Neutrophil (primary cell): ENCODE data around the gene MSANTD2.
A peak's percentile ranks its signal among the peaks of the same experiment; 100 is the strongest.

Source experiments
- H3K27ac ChIP-seq: fragments of 200-600 bp; sonication (generic); 2 replicates; pipeline ENCODE4 v1.5.1; 2016; ENCODE audit warnings: mild to moderate bottlenecking, moderate library complexity
- H3K27me3 ChIP-seq: fragments of 200-600 bp; sonication (generic); 2 replicates; pipeline ENCODE4 v1.6.0; 2016; ENCODE audit warnings: mild to moderate bottlenecking
- H3K36me3 ChIP-seq: fragments of 200-600 bp; sonication (generic); 2 replicates; pipeline ENCODE4 v1.5.1; 2017
- H3K4me1 ChIP-seq, 2 experiments: fragments of 200-600 bp in 1 of 2; sonication (generic) in 1 of 2; 1 replicate in 1 of 2; 2 replicates in 1 of 2; pipeline versions ENCODE4 v1.5.1 to v1.6.1; 2013 to 2016; ENCODE audit warnings: low read depth in 1 of 2, low read length in 1 of 2, mild to moderate bottlenecking in 1 of 2, moderate library complexity in 1 of 2; ENCODE audit not compliant: control insufficient read depth in 1 of 2, insufficient read depth in 1 of 2
- H3K4me3 ChIP-seq, 2 experiments: fragments of 200-600 bp in 1 of 2; sonication (generic) in 1 of 2; 1 replicate in 1 of 2; 2 replicates in 1 of 2; pipeline ENCODE4 v1.5.1; 2013 to 2016; ENCODE audit warnings: low read depth in 1 of 2, low read length in 1 of 2, mild to moderate bottlenecking in 1 of 2, moderate library complexity in 1 of 2
- H3K9me3 ChIP-seq: fragments of 200-600 bp; sonication (generic); 2 replicates; pipeline ENCODE4 v1.5.1; 2016
- CTCF ChIP-seq: fragments of 200-600 bp; sonication (generic); IDR thresholded peaks from 2 replicates; pipeline ENCODE4 v1.5.1; 2016; ENCODE audit warnings: antibody characterized with exemption

Gene MSANTD2

GRCh38 chr11:124759266-124760204, 40.7 kb downstream of the MSANTD2 start:
- Histone ChIP-seq H3K27me3 (peaks cover 87% of the 10 kb centered on the region), H3K4me1 (peaks cover 28 to 36% of the 10 kb centered on the region in 2 experiments), H3K36me3 (no peaks in the 10 kb centered on the region), H3K27ac (no peak overlapping the region), H3K4me3 (no peak overlapping the region), H3K9me3 (no peaks in the 10 kb centered on the region)
- TF ChIP-seq CTCF = no peak

DNA sequence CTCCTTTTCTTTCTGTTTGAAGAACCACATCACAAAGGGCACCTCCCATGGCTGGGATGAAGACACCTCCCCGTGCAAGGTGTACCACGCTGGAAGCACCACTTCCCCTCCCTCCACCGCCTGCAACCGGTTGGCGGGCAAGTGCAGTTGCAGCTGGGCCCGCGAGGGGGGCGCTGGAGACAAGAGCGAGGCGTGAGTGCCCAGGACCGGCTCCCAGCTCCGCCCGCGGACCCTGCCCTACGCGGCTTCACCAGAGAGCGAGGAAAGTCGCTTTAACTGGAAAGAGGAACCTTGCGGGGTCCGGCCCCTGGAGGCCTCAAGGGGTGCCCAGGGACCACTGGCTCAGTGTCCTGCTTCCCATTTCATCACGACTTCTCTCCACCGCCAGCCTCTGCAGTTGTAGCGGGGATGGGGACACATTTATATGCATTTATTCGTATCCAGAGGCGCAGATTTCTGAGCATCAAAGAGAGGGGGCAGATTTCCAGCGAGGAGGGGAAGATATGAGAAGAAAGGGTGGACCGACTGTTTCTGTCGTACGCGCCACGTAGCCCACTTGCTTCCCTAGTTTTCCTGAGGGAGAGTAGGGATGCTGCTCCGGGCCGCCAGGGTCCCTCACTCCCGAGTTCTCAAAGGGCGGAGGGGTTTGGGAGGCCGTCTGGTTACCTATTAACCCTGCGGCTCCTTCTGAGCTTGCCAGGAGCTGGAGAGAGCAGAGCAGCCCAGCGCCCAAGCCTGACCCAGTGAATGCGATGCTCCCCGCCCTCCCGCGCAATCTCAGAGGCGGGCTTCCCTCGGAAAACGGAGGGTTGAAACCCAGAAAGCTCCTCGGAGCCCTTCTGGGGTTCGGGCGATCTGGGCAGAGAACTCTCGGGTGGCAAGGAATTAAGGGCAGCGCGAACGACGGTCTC, 41.6 kb downstream of the MSANTD2 start:
- no peak overlapping the region for H3K27ac ChIP-seq
- peak overlapping the region; percentile 8 for H3K4me3 ChIP-seq
- H3K9me3 ChIP-seq = no peaks in the 10 kb centered on the region
- peaks cover 80% of the 10 kb centered on the region for H3K27me3 ChIP-seq
- peak; percentile 55 for TF ChIP-seq CTCF
- H3K4me1 ChIP-seq = peaks cover 28 to 36% of the 10 kb centered on the region in 2 experiments
- H3K36me3 ChIP-seq = no peaks in the 10 kb centered on the region

DNA sequence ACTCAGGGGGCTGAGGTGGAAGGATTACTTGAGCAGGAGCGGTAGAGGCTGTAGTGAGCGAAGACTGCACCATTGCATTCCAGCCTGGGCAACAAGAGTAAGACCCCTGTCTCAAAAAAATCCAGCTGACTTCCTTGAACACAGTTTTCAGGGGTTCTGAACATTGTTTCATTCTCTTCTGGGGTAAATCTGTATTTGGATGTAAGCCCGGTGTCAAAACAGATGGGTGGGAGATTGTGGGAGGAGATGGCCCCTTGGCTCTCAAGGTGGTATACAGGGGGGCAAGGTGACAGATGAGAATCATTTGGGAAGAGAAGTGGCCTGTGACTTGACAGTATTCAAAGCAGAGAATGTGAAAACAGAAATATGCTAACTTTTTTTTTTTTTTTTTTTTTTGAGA, 42.9 kb downstream of the MSANTD2 start:
- peaks cover 19 to 28% of the 10 kb centered on the region in 2 experiments for H3K4me1 ChIP-seq
- TF ChIP-seq CTCF = no peak

GRCh38 chr11:124756753-124757227, 43.4 kb downstream of the MSANTD2 start:
- Histone ChIP-seq H3K4me3 (no peak overlapping the region), H3K27ac (no peak overlapping the region), H3K4me1 (peaks cover 15 to 22% of the 10 kb centered on the region in 2 experiments), H3K36me3 (no peaks in the 10 kb centered on the region), H3K9me3 (no peaks in the 10 kb centered on the region), H3K27me3 (peaks cover 73% of the 10 kb centered on the region)
- TF ChIP-seq CTCF = no peak

More for the DNA sequence above, 42.9 kb downstream of the MSANTD2 start:
- Histone ChIP-seq H3K27ac (no peak overlapping the region), H3K9me3 (no peaks in the 10 kb centered on the region), H3K27me3 (peaks cover 73% of the 10 kb centered on the region), H3K4me3 (no peak overlapping the region), H3K36me3 (no peaks in the 10 kb centered on the region)

DNA sequence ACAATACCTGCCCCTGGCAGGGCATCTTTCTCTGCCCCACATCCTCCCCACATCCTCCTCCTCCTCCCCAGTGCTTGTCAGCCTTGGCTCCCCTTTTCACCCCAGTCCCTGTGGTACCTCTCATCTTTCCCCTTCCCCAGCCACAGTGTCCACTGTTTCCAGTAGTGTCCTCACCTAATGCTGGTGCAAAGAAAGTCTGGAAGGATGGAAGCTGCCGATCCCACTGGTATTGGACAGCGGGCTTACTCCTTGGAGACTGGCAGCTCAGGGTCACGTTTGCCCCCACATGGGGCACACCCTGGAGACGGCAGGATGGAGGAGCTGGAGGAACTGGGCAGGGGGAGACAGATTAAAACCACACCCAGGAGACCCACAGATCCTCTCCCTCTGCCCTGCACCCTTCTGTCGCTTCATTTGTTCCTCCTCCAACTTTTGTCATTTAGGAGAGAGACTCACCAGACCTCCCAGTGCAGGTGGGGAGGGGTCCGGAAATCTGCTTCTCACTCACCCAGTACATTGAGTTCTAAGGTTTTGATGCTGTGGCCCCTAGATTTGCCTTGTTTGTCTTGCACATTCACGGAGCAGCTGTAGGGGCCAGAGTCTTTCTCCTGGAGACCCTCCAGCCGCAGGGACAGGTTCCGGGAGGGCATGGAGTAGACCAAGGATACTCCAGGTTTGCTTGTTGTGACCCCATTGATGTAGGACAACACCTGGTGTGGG, 44.0 kb downstream of the MSANTD2 start:
- no peak for TF ChIP-seq CTCF
- Histone ChIP-seq H3K4me3 (no peak overlapping the region), H3K4me1 (peaks cover 15 to 21% of the 10 kb centered on the region in 2 experiments), H3K27me3 (peaks cover 73% of the 10 kb centered on the region), H3K27ac (no peak overlapping the region), H3K9me3 (no peaks in the 10 kb centered on the region), H3K36me3 (no peaks in the 10 kb centered on the region)
